DMS79 (cell line): ENCODE data around the gene CYSTM1.
A peak's percentile ranks its signal among the peaks of the same experiment; 100 is the strongest.

Source experiments
- DNase-seq: peaks from one replicate; lab custom pipeline; 2025; lab: John Stamatoyannopoulos, UW

CYSTM1 gene

DNA sequence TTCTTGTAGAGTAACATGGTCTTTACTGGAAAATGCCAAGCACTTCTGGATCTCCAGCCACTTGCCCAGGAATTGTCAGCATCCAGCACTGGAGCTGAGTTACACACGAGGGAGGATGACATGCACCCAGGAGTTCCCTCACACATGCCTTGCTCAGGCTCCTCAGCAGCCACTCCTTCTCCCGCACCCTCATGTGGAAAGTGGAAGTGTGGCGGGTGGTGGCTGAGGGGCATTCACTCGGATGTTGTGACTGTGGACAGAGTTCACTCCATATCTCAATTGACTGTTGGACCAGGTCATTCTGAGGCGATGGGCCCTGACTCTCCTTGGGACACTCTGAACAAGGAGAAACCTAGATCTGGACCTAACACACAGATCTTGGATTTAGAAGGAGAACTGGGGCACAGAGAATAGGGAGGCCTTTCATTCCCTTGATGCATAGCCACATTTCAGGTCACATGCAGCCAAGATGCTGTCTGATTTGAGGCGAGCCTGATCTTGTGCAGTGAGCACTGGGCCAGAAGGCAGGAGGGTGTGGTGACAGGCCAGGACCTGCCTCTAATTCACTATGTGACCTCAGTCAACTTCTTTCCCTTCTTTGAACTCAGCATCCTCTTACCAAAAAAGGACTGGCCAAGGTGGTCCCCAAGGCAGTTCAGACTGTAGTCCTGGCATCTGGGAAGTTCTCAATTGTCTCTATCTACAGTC, 62.1 kb downstream of the CYSTM1 start:
- no peak for DNase-seq

DNA sequence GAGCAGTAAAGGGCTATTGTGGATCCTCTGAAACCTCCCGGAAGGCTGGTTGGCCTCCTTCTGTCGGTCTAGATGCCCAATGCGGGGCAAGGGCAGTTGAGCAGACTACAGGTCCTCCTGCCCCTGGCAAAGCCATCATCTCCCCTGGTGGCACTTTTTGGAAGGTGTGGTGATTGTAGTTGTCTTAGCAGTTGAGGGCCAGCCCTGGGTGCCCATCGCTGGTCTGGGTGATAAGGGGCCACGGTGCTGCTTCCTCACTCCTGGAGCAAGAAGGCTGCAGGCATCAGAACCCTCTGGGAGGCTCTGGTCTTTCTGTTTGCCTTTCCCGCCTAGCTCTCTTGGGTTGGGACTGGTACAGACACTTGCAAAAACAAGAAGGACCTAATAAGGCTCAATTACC, 63.8 kb downstream of the CYSTM1 start:
- no peak for DNase-seq

DNA sequence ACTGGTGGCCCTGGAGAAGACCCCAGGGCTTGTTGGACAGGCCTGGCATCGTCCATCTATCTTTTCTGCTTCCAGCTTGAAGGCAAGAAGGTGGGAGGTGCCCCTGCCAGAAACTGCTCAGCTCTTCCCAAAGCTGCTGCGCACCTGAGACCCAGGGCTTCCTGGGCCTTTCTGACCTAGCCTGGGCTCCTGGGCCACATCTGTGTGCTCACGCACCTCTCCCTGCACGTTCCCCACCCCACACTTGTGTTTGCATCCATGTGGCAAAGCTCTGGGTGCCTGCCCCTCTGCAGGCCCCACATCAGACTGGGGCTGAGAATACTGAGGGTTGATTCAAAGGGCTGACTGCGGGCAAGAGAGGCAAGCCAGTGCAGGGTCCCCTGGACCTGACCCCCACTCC, 64.5 kb downstream of the CYSTM1 start:
- no peak for DNase-seq

- no peak for DNase-seq
These were observed 65.1 kb downstream of the CYSTM1 start for GRCh38 chr5:140239939-140240700.

DNA sequence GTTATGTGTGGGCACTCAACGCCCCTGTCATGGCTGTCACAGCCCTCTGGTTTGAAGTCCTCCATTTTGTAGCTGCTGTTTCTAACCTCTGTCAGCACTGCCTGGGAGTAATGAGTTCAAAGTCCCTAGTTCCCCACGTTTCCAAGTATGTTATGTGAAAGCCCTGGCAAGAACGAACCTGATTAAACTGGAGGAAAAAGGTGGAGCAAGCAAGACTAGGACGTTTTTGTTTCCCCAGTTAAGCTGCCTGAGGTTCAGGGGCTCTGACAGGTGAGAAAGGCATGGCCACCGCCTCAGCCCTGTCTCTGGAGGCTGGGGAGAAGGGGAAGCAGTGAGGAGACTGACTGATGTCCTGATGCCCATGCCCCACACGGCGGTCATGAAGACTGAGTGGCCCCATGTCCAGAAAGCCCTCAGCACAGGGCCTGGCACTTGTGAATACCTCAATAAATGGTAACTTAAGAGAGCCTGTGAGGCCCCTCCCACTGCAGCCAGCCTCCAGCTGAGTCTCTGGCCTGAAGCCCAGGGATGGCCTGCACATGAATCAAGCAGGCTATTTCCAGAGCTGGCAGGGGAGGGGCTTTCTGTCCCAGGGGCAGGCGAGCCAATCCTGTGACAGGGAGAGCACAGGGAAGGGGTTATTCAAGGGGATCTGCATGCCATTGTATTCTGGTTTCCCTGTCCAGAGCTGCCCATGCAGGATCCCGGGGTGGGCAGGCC, 66.2 kb downstream of the CYSTM1 start:
- DNase-seq, result peak; percentile 22

- no peak for DNase-seq
These were observed 67.1 kb downstream of the CYSTM1 start for GRCh38 chr5:140242099-140242498.

GRCh38 chr5:140242890-140243585, 68.0 kb downstream of the CYSTM1 start:
- no peak for DNase-seq

GRCh38 chr5:140243706-140244250, 68.8 kb downstream of the CYSTM1 start:
- peak; percentile 86 for DNase-seq

GRCh38 chr5:140244525-140245025, 69.6 kb downstream of the CYSTM1 start:
- DNase-seq, result peak; percentile 21

- no peak for DNase-seq
These were observed 70.4 kb downstream of the CYSTM1 start for GRCh38 chr5:140245341-140245740.

GRCh38 chr5:140245926-140246325, 70.9 kb downstream of the CYSTM1 start:
- DNase-seq, result no peak

GRCh38 chr5:140246378-140247122, 71.6 kb downstream of the CYSTM1 start:
- no peak for DNase-seq

DNA sequence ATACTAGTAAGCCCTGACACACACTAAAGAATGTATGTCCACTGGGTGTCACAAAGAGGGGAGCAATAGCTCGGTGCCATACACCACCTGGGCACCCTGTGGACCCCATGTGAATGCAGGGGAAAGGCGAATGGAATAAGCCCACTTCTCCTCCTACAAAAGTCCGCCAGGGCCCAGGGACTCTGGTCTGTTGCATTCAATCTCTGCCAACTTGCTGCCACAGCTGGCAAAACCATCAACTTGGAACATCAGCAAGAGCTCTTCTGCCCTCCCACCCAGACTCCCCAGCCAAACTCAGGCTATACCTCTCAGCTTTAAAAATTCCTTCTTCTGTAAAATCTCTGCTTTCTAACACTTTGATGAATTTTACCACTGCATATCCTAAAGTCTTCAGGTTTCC, 73.4 kb downstream of the CYSTM1 start:
- no peak for DNase-seq

DNA sequence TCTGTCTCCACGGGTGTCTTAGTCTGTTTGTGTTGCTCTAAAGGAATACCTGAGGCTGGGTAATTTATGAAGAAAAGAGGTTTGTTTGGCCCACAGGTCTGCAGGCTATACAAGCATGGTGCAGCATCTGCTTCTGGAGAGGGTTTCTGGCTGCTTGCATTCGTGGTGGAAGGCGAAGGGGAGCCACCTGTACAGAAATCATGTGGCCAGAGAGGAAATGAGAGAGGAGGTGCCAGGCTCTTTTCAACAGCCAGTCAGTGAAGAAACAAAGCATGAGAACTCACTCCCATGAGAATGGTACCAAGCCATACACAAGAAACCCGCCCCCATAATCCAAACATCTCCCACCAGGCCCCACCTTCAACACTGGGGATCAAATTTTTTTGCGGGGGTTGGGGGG, 74.5 kb downstream of the CYSTM1 start:
- DNase-seq, result no peak

- DNase-seq, result no peak
These were observed 75.4 kb downstream of the CYSTM1 start for GRCh38 chr5:140250386-140250785.

DNA sequence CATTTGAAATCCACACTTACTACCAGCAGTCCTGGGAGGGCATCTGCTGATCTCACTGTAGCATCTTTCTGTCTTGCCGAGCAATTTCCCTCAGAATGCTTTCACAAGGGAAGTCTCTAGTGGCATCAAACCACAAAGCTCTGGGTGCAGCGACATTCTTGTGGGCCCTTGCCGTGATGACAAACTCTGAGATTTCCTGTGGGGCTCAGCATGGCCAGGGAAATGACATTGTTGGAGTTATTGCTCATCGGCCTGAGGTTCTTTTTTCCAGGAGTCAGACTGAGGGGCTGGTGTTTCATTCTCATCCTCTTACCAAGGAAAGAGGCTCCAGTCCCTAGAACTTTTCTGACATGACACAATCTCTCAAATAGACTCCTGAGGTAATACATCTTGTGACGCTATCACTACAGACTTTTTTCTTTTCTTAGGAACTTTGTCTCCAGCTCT, 76.6 kb downstream of the CYSTM1 start:
- no peak for DNase-seq

DNA sequence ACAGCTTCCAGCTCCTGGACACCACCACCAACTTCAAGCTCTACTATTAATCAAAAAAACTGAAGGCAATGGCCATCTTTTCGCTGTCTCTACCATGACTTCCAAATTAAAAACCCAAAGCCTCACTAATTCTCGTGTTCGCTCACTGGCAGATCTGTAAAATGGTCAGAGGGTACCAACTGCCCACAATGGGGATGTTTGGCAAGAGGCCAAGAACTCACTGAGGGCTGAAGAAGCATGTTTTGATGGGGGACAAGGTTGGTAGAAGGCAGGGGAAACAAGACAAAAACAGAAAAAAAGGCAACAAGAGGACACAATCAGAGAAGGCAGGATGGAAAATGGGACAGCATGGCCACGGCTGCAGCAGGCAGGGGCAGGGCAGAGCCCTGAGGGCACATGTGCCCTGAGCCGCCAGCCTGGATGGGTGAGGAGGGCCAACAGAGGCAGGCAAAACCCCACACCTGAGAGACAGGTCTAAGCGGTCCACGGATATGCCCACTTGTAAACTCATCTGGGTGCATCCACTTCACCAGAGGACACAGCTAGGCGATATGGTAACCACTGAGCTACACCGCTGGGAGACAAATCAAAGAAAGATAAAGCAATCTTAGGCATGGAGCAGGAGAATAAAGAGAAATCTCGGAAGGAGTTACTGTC, 77.6 kb downstream of the CYSTM1 start:
- peak; percentile 7 for DNase-seq

- no peak for DNase-seq
These were observed 79.0 kb downstream of the CYSTM1 start for GRCh38 chr5:140253985-140254384.

DNA sequence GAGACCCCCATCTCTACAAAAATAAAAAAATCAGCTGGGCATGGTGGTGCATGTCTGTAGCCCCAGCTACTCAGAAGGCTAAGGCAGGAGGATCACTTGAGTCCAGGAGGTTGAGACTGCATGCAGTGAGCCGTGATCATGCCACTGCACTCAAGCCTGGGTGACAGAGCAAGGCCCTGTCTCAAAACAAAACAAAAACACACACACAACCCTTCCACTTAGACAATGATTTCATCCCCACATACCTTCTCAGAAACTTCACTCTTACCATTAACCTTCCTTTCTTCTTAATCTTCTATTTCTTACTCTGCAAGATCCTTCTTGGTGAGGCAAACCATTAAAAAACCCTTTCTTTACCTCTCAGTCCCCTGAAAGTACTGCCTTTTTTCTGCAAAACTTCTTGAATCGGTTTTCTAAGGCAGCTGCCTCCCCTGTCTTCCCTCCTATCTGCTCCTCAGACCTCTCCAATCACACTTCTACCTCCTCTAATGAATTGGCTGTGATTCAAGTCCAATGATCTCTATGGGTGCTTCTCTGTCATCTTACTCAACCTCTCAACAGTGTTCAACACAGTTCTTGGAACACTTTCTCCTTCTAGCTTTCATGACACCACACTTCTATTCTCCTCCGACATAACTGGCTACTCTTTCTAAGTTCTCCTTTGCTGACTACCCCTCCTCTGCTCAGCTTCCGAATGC, 80.6 kb downstream of the CYSTM1 start:
- no peak for DNase-seq

DNA sequence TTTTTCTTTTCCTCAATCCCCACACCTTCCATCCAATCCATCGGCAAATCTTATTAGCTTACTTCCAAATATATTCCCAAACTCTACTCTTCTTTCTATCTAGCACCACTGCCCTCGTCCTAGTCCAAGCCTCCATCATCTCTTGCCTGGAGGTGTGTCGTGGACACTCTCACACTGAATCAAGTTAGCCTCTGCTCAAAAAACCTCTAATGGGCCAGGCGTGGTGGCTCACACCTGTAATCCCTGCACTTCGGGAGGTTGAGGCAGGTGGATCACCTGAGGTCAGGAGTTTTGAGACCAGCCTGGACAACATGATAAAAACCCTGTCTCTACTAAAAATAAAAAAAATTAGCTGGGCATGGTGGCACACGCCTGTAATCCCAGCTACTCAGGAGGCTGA, 81.7 kb downstream of the CYSTM1 start:
- no peak for DNase-seq
